Inferior parietal cortex (tissue), 1 donor: ENCODE measurements around the gene PRR35.
"Not testable (repeated sequence)": the region's sequence is repeated elsewhere in the genome, so short reads cannot be mapped to it uniquely, and the experiment has no call there.

ENCODE experiments used
- DNase-seq: peaks from one replicate; pipeline ENCODE4 v3.0.0-alpha.2; 2016; ENCODE audit errors: extremely low spot score

Gene PRR35

DNA sequence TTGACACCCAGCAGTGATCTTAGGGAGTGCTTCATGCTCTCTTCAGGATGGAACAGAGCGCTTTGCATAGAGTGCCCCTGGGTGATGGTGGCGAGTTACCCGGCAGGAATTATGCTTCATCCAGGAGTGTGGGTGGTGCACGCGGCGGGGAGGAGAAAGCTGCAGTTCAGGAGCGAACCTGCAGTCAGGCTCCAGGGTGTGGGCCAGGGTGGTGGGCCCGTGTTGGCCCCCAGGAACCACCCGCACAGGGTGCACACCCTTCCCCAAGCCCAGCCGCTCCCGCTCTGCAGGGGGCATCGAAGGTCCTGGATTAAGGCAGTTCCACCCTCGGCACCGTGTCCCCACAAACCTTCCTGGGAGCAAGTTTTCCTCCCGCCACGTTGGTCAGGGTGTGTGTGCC lies 33.6 kb downstream of the PRR35 start:
- DNase-seq = no peak

DNA sequence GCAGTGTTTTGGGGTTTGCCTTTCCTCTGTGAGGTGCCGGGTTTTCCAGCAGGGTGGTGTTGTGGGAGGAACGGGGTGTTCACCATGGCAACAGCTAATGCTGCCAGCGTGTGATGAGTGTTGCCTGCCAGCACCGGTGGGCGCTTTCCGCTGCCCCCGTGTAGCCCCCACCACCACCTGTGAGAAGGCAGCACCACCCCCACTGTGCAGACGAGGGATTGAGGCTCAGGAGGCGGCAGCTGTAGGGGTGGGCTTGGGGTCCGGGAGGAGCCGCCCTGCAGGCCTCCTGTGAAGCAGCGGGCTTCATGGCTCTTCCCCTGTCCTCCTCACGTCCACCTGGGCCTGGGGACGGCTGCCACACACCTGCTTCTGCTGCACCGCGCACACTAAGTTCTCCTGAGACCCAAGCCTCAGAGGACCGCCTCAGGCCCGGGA lies 34.9 kb downstream of the PRR35 start:
- no peak for DNase-seq

DNA sequence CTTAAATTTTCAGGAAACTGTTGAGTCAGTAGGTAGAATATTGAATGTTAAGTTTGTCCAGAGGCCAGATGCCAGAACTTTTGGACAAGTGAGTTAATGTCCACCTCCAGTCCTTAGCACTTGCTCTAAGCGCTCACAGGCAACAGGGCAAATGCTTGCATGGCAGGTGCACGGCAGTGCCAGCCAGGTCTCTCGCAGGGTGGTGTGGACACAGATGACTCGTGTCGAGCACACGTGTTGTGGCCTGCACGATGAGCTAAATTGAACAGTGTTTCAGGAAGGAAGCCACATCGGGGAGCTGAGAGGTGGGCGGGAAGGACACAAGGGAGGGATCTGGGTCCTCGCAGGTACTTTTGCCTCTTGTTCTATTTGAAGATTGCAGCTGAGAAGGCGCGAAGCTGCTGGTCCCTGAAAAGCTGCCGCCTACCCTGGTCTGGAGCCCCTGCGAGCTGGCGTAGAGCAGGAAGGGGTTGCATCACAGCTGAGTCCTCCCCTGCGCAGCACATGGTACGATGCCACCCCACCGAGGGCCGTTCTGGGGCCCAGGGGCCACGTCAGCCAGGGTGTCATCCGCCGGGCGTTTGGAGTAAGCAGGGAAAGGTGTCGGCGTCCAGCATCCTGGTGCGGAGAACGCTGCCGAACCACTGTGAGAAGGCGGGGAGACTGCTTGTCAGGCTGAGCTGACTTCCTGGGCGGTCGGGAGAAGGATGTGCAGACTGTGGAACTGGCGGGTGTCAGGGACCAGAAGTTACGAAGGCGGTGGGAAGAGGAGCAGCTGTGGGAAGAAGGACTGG lies 35.9 kb downstream of the PRR35 start:
- DNase-seq = no peak

DNA sequence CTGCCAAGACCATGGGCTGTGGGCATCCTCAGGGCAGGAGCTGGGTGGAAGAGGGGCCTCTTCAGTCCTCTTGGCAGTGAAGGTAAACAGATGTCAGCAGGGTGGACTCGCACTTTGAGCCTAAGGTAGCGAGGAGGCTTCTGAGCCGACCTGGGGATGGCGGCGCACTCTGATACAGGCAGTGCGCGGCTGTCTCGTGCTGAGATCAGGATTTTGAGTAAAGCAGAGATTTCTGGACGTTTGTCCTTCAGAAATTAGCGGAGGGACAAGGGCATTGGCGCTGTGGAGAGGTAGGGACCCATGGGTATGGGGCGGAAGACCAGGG lies 36.5 kb downstream of the PRR35 start:
- DNase-seq = no peak

DNA sequence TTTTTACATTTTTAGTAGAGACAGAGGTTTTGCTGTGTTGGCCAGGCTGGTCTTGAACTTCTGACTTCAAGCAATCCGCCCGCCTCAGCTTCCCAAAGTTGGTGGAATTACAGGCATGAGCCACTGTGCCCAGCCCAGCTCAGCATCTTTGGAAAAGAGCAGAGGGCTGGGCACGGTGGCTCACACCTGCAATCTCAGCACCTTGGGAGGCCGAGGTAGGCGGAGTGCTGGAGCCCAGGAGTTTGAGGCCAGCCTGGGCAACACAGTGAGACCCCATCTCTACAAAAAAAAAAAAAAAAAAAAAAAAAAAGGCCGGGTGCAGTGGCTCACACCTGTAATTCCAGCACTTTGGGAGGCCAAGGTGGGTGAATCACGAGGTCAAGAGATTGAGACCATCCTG lies 37.5 kb downstream of the PRR35 start:
- DNase-seq = not testable (repeated sequence)

DNA sequence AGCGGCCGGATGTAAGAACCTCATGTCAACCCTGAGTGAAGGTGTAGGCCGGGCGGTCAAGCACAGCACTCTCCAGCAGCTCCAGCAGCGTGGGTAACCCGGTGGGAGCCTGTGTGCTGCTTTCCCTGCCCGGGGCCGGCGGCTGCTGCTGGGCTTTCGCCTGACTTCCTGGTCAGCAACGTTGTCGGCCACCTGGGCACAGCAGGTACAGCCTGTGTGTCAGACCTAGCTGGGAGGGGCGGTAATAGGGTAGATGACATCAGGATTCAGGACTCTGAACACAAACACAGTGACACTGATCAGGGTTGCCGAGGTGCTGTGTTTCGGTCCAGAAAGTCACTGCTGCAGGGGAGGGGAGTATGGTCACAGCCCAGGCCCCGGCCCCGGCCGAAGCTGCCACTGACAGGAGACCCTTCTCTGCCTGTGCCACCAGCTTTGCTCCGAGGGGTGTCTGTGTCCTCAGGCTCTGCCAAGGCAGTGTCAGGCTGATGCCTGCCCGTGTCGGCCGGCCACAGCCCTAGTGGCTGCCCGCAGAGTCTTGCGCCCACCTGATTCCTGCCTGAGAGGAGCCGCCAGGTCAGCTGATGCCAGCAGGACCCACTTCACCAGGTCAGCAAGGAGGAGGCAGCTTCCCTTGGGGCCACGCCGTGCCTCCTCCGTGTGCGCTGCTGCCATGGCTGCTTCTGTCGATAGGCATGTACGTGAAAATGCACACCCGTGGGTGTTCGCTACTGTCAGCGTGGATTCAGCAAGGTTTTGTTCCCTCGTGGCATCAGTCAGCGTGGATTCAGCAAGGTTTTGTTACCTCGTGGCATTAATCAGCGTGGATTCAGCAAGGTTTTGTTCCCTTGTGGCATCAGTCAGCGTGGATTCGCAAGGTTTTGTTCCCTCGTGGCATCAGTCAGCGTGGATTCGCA lies 38.9 kb downstream of the PRR35 start:
- no peak for DNase-seq

DNA sequence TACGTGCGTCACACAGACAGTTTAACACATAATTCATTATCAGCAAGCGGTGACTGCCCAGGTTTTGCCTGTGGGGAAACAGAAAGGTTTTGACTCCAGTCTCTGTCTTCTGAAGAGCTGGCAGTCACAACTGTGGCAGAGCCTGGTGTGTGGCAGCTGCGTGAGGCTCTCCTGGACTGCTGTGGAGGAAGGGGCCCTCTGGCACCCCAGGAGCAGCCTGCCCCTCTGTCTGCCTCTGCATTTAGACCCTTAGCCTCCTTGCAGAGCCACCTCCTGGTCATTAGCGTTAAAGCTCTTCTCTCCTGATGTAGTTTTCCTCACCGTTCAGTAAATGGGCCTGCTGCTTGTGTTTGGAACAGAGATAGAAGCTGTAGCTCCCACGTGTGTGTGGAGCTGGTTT lies 40.6 kb downstream of the PRR35 start:
- no peak for DNase-seq

DNA sequence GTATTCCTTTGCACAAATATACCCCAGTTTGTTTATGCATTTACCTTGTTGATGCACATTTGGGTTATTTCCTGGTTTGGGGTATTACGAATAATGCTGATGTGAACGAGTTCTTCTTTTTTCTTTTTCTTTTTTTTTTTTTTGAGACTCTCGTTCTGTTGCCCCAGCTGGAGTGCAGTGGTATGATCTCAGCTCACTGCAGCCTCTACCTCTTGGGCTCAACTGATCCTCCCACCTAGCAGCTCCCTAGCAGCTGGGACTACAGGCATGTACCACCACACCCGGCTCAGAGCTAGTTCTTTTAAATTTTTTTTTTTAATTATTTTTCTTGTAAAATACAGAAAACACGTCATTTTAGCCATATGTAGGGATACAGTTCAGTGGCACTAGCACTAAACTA lies 43.7 kb downstream of the PRR35 start:
- DNase-seq = no peak

DNA sequence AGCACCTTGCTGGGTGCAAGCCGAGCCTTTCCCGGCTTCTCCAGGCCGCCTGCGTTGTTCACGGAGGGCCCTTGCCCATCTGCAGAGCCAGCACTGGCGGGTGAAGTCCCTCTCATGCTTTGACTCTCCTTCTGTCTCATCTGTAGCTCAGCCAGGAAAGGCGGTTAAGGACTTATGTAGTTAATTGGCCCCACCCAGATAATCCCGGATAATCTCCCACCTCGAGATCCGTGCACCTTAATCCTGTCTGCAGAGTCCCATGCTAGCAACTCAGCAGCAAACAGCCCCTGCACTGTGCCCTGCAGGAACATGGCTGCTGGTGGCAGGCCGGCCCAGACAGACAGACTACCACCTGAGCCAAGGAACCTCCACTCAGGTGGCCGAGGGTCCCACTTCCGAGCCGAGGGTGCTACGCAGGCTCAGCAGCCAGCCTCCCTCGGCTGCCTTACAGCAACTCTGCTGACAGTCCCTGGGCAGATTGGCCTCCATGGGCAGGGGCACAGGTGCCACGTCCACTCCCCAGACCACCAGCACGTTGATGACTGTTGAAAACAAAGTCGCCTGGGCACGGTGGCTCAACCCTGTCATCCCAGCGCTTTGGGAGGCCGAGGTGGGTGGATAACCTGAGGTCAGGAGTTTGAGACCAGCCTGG lies 46.6 kb downstream of the PRR35 start:
- no peak for DNase-seq

DNA sequence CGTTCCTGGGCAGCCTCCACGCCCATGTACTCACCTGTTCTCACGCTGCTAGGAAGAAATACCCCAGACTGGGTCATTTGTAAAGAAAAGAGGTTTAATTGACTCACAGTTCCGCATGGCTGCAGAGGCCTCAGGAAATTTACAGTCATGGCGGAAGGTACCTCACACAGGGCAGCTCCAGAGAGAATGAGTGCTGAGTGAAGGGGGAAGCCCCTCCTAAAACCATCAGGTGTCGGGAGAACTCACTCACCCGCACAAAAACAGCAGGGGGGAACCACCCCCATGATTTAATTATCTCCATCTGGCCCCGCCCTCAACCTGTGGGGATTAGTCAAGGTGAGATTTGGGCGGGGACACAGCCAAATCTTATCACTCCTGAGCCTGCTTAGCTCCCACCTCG lies 47.8 kb downstream of the PRR35 start:
- no peak for DNase-seq

DNA sequence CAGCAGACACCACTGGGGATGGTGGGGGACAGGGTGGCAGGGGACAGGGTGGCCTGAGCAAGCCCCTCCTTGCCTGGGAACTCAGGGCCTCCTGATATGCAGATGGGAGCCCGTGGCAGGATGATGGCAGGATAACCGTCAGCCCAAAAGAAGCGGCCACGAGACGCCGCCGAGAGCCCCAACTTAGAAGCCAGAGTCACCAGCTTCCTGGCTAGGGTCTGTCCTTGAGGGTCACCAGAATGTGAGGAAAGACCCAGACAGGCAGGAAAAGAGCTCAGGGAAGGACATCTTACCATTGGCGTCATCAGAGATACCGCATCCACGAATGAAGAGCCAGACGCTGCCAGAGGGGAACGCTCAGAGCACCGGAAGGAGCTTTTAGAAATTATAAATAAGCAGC lies 49.1 kb downstream of the PRR35 start:
- DNase-seq = no peak

DNA sequence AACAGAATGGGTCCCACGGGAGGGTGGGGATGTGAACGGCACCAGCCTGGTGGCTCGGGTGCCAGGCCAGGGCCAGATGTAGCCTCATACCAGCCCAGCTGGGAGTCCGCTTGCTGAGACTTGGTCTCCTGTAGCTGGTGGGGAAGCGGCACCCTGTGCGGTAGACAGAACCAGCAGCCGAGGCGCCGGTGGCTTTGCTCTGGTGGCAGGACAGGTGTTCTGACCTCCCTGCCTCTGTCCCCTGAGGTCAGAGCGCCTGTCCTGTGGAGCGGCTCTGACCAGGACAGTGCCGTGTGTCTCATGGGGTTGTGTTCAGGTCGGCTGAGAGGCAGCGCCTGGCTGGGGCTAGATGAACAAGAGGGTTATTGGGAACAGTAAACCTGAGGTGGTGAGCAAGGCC lies 49.8 kb downstream of the PRR35 start:
- no peak for DNase-seq

DNA sequence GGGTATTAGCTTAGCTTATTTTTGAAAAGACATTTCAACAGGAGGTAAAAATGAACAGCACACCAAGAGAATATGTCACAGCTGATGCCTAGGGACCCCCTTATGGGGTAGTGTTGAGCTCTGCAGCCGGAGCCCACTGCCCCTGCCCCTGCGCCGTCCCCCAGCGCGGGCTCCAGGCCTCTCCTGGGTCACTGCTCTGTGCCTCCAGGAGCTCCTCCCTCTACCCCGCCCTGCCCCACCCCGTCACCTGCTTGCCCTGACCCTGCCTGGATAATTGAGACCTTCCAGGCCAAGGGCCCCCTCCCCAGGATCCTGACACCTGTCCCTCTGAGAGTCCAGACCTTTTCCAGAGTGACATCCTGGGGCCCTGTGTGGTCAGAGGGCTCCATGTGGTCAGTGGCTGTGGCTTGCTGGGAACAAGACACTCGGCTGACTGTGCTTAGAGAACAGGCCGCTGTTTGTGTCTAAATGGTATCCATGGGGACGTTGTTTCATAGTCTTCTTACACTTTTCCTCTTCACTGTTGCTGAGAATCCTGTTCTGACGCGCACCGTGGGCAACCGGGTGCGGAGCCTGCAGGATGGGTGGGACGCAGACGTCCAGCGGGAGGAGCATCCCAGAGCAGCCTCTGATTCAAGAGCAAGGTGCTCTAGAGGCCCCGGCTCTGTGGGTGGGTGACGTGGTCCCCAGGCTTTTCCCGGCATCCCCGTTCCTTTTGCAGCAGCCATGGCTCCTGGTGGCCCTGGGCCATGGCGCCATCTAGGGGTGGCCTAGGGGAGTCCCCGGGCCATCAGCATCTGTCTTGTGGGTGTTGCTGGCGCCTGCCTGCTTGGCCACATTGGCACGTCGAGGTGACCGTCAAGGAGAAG lies 50.6 kb downstream of the PRR35 start:
- DNase-seq = peak; percentile 64

DNA sequence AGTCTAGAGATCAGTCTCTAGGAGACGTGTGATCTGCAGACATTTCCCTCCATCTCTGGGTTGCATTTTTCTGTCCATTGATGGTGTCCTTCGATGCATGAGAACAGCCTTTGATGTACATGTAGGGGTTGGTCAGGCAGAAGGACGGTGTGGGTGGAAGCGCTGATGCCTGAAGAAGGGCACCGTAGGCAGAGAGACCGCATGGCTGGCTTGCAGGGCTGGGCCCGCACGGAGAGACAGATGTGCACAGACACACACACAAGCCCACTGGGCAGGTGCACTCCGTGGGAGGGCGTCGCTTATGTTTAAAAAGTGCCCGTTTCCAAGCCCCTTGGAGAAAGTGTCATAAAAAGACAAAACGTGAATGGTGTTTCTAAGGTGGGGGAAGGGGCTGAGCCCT lies 54.9 kb downstream of the PRR35 start:
- DNase-seq = no peak
